GM18870 (cell line): ENCODE results near the gene NPC2.

Experiments used
- ATAC-seq: cut with Tn5 transposase; IDR thresholded peaks from one replicate; pipeline ENCODE4 v1.9.1; 2021; ENCODE audit warnings: moderate library complexity; ENCODE audit not compliant: unreplicated experiment

The NPC2 gene

DNA sequence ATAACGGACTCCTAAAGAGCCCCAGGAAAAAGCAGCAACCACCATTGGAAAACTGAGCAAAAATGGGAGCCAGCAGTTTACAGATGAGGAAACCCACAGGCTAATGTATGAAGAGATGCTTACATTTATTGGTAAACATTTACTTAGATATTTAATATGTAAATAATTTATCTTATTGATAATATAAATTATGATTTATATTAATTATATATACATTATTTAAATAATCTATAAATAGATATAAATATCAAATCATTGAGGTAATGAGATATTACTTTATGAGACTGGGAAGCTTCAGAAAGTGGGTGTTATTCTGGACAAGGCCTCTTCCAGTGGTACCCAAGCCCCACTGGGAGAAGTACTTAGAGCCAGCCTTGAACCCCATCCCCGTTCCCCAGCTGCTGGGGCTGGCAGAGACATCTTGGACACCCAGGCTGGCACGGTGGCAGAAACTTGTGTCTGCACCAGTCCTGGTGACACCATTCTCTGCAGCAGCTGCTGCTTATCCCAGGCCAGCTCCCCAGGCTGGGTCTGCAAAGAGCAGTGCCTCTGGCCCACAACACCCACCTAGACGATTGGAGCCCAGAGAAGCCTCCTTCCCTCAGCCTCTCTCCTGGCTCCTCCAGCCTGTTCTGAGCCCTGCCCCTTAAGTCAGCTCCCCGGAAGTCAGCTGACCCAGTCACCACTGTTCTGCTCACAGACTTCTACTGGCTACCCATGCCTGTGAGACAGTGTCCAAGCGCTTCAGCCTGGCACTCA, 26.4 kb upstream of the NPC2 start:
- ATAC-seq, result no peak

DNA sequence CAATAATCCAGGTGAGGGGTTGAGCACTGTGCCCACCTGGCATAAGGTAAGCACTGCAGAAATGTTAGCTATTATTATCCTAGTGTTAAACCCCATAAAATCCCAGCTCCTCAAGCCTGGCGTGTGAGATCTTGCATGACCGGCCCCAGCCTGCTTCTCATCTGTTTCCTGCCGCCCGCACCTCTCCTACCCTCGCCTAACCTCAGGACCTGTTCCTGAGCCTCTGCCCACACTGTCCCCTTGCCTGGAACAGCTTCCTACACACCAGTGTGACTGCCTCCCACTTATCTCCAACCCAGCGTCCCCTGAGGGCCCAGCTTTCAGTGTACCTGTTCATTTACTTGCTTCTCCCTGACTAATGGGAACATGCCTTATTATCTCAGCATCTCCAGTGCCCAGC, 25.1 kb upstream of the NPC2 start:
- no peak for ATAC-seq

DNA sequence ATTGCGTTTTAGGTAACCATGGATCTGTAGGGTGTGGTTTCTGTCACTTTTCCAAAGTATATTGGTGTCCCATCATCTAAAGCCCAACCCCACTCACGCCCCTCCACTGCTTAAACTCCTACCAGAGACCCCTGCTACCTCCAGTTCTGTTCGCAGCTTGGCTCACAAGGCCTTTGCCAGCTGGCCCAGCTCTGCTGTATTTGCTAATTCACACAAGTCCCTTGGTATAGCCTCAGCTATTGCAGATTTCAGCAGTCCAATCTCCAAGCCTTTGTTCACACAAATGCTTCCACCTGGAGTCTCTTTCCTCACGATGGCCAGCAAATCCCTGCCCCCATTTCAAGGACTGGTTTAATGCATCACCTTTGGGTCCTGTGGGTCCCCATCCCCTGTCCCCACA, 24.6 kb upstream of the NPC2 start:
- ATAC-seq, result no peak

DNA sequence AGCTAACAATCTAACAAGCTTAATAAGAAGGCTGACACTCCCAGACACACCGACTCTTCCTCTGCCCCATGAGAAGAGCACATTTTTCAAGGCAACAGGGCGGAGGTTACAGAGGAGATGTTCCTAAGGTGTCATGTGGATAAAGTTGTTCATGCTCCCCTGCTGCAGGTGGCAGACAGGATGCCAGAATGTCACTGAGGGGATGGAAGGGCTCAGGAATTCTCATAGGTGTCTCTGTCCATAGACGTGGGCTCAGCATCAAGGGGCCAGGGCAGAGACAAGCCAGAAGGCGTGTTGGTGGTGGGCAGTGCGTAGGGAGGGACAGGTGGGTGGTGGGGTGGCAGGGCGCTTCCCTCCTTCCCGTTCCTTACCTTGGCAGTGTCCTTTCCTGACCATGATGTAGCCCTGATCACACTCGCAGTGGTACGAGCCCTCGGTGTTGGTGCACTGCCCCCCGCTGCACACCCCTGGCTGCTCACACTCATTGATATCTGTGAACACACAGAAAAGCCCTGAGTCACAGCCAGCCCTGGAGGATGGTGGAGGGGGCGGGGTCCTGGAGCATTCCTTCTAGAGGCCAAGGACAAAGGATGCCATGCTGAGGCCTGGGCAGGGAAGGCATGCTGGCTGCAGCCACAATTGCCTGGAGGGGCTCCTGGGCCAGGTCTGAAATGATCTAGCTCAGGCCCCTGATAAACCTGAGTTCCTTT, 23.5 kb upstream of the NPC2 start:
- ATAC-seq, result no peak

DNA sequence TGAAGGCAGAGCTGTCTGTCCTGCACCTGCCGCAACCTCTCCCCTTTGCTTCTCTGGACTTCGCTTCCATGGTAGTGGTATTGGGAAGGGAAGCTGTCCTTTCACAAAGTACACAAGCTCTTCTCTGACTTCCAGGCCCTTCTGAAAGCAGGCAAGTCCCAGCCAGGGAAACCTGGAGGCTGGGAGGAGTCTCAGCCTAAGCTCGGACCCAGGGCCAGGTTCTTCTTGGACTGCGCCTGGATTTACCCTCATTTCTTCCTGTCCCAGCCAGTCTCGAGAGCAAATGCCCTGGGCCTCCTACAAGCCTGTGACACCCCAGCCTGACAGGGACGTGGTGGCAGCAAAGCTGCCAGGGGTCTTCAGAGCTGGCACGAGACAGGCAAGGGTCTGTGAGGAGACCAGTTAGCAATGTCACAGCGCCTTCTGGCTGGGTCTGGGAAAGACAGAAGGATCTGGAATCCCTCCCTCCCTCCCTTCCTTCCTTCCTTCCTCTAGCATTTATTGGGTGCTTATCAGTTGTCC, 22.8 kb upstream of the NPC2 start:
- ATAC-seq, result no peak

DNA sequence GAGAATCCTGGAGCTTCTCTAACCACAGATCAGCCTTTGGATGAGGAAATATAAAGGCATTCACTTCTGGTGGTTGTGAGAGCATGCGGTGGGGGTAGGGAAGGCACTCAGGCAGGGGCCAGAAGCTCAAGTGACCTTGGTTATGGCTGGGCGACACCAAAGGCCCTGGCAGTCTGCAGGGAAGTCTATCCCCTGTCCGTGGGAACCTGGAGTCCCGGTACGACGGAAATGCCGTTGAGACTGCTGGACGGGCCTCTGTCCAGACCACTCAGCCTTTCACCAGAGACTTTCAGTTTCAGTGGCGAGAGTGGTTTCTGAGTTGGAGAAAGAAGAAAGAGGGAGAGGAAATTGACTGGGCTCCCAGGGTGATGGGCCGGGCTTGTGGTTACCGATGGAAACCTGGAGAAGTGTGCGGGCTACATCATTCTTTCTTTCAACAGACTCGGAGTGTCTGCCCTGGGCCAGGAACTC, 21.4 kb upstream of the NPC2 start:
- no peak for ATAC-seq

DNA sequence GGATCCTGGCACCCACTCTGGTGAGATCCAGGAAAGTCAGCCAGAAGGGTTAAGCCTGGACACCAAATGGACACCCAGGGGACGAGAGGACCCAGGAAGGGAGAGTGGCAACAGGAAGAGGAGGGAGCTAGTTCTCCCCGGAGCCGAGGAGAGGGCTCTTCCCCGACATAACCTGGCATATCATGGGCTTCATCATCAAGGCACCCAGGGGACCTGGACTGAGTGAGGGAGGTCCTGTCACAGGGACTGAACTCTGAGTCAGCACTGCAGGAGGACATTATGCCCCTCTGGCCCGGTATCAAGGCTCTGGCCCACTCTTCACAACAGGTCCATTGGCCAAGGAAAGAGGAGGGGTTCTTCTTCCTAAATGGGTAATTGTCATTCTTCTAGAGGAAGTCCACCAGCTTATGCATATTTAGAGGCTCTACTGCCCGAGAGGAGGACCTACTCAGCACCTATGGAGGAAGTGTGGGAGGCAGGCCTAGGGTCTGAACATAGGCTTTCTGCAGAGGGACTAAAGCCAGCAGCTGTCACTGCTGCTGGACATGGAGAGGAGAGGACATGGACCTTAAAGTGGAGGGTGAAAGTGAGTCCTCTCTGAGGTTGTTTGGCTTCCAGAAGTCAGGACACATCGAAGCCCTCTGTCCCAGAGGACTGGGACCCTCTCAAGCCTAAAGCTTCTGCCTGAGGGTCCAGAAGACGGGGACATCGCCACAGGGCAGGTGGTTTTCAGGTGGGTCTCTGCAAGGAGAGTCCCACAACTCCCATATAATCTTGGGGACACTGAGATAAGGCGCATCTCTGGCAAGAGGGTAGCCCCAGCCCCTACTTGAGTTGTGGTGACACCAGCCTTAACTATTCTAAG, 19.1 kb upstream of the NPC2 start:
- no peak for ATAC-seq

DNA sequence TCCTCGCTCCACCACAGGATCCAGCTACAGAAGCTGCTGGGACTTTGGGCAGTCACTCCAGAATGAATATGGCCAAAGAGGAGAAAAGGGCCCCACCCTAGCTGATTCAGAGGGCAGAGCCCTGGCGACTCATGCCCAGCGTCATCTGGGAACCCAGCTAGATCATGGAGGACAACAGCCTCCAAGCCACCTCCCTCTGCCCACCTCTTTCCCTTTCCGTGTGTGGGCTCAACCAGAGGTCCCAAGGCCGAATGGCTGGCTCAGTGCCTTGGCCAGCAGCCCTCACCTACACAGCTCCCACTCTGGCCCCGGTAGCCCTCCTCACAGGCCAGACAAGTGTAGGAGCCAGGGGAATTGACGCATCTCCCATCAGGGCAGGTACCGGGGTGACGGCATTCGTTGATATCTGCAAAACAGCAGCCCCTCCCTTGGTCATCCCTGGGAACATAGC, 17.9 kb upstream of the NPC2 start:
- ATAC-seq, result no peak

DNA sequence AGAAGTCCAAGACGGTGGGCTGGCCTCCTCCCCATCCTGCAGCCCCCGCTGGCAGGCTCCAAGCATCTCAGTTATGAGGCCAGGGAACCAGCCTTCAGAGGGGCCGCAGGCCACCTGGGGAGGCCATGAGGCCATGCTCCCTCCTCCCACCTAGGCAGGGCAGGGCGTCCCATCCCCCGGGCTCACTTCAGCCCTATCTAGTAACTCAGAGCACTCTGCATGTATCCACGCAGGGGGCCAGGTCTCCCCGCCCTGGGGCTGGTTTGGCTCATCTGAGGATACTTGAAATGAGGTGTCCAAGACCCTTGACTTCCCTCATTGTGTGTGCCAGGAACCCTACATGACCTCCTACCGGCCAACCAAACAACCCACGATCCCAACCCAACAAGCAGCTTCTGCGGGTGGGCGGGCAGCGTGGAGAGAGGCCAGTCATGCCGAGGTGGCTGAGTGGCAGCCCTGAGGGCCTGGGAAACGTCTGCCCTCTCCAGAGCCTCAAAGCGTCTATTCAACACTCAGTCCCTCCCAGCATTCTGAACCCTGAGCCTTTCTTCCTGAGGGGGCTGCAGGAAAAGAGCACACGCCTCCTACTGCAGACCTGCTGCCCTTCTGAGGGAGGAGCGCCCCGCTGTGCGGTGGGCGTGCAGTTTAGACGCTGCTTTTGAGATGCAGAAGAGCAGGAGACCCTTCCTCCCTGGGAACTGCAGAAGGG, 17.3 kb upstream of the NPC2 start:
- ATAC-seq, result no peak

DNA sequence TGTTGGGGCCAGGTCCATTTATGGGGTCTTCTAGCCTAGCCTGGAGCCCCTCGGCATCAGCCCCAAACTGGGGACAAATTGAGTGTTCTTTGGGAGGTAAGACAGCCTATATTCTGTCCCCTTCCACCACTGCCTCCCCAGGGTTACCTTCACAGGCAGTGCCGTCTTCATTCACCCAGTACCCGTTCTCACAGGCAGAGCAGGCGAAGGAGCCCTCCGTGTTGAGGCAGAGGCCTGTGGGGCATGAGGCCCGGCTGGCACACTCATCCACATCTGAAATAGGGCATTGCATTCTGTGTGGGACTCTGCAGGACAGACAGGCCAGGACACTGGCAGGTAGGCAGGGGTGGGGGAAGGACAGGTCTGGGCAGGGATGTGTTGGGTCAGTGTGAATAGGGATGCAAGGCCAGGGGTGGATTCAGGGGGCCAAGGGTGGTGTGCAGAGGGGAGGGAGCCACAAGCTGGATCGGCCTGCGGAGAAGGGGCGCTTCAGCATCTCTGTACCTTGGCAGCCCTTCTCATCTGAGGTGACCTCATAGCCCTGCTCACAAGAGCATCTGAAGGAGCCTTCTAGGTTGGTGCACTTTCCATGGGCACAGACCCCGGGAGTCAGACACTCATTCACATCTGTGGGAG, 16.6 kb upstream of the NPC2 start:
- no peak for ATAC-seq

DNA sequence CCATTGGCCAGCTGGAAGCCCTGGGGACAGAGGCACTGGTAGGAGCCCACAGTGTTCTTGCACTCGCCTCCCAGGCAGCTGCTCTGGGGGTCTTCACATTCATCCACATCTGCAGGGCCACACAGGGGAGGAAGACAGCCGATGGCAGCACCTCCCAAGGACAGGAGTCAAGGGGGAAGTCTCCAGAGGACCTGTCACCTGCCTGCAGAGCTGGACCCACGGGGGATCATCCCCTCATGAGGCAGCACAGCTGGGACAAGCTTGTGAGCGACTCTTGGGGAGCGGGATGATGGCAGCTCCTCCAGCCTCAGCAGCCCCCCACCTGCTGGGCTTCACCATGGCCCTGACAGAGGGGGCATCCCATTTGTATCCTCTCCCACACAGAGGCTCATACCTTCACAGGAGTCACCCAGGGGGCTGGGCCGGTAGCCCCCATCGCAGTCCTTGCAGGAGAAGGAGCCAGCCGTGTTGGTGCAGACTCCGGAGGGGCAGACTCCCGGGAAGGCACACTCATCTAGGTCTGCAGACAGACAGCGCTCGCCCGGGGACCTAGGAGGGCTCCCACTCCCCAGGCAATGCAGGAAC, 15.8 kb upstream of the NPC2 start:
- no peak for ATAC-seq

DNA sequence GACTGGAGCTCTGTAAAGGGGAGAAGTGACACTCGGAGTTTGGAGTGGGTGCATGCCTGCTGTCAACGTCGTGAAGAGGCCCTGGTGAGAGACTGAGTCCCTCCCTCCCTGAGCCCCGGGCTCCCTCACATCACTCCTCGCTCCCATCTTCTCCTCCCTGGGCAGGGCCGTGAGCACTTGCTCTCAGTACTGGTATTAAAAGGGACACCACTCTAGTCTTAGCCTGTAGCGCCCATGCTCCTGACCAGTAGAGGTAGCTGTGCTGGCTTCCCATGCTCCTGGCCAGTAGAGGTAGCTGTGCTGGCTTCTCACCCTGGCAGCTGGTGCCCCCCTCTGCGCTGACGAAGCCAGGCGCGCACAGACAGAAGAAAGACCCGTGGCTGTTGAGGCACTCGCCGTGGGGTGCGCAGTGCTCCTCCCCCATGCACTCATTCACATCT, 15.2 kb upstream of the NPC2 start:
- no peak for ATAC-seq

DNA sequence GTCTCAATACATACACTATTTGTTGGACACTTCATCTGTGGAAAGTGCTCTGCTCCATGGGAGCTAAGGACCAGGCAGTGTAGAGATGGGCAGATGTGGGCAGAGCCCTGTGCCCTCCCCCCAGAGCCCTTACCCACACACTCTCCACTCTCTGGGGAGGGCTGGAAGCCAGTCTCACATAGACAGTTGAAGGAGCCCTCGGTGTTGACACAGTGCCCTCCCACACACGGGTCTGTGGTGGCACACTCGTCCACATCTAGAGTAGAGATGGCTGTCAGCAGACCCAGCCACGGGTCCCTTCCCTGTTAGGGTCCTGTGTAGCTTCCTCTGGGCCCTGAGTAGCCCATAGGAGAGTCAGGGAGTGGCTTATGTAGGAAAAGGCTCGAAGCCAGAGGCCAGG, 14.7 kb upstream of the NPC2 start:
- no peak for ATAC-seq

DNA sequence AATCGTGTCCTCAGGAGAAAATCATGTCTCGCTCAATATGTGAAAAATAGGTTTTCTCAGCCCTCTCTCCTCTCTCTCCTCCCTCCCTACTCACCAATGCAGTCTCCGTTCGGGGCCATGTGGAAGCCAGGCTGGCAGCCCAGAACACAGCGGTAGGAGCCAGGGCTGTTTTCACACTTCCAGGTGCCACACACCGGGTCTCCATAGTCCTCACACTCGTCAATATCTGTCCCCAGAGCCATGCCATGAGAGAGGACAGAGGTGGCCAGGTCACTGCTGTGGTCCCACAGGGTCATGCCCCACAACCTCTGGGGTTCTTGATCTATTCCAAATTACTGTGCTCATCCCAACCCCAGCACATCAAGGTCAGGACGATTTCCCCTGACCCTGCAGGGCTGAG, 14.0 kb upstream of the NPC2 start:
- ATAC-seq, result no peak

DNA sequence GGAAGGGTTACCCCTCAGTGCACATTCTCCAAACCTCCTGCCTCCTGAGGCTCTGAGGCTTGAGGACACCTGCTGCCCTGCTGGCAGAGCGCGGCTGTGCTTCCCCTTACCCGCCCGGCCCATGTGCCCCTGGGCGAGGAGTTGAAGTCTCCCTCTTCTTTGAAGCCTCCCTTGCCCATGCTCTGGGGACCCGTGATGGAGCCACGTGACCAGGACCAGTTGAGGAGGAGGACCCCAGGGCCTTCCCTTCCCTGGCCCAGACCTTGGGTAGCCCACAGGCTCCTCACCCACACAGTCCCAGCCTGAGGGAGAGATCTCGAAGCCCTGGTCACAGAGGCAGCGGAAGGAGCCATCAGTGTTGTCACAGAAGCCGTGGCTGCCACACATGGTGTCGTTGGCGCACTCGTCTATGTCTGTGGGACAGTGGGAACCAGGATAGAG, 13.3 kb upstream of the NPC2 start:
- ATAC-seq, result no peak

DNA sequence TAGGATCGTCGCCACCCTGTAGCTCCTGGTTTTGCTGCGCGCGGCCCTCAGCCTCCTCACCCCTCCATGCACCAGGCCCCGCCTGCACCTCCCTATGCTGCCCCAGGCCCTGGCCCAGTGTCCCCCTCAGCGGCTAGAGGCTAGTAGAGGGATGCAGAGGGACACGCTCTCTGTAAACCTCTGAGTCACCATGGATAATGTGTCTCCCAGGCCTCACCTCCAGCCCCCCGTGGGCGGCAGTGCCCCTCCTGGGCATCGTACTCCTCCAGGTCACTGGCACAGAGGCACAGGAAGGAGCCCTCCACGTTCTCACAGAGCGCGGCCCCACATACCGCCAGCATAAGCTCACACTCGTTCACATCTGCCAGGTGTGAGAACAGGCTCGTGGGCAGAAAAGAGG, 12.7 kb upstream of the NPC2 start:
- no peak for ATAC-seq

DNA sequence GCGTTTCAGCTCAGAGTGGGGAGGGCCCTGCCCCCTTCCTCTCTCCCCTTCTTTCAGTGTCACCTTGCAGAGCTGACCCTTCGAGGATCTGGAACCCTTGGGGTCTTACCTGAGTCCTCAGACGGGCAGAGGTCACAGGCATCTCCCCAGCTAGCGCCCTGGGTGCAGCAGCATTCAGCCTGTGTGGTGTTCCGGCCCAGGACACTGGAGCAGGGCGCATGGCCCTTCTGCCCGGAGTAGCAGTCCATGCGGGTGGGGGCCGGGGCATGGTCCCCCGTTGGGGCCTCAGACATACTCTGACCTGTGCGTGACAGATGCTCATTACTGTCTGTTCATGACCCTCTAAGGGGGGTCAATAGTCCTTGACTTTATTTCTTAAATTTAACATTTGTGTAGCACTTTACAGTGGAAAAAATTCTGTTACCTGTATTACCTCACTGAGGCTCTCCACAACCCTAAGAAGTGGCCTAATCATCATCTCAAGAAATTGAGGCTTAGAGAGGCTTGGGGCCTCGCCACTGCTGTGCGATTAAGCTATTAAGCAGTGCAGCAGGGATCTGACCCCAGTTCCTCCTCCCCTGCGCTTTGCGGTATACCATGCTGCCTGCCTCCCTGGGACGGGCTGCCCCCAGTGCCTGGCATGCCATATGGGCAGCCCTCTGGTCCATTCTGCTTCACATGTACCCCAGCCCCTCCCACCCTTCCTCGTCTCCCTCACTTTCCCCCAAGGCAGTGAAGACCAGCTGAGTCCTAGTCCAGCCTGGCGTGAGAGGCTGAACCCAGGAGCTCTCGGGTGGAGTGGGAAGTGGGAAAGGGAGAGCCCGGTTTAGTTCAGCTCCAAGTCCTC, 12.0 kb upstream of the NPC2 start:
- no peak for ATAC-seq

DNA sequence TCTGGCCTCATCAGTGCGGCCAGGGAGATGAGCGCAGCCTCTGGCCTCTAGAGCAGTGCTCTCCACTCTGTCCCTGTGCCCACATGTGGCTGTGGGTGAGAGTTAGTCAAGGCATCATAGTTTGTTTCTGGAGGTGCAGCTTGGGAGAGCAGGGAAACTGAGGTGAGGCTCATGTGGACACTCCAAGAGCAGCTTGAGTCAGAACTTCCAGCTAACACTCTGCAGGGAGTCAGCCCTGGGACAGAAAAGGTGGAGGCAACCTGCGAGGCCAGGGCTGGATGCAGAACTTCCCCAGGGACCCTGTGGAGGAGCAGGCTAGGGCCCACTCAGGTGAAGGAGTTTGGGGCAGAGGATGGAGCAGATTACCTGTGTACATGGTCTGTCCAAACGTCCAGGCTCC, 11.3 kb upstream of the NPC2 start:
- ATAC-seq, result no peak

DNA sequence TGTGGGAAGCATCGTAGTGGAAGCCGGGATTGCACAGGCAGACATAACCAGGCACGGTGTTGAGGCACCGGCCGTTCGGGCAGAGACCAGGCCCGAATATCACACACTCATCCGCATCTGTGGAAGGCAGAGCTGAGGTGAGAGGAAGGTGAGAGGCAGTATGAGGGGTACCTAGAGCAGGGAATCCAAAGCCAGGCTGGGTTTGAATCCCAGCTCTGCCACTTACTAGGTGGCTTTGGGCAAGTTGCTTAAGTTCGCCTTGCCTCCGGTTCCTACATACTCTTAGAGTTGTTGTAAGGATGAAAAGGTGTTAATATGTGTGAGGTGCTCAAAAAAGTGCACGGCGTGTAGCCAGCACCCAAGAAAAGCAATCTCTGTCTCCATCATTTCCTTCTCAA, 10.8 kb upstream of the NPC2 start:
- no peak for ATAC-seq
